Immature natural killer cell (primary cell): ENCODE measurements around the gene CISTR. TPM values are rescaled to one million over a fixed set of nuclear protein-coding genes. Genes with fewer than 3 reads are reported as not detected.
"Not testable (repeated sequence)": the region's sequence is repeated elsewhere in the genome, so short reads cannot be mapped to it uniquely, and the experiment has no call there.

ENCODE experiments used
- DNase-seq, 3 donors: peaks; one replicate each; pipeline ENCODE4 v3.0.0; 2022; ENCODE audit warnings: mixed read lengths in 1 of 3
- H3K27ac Mint-ChIP-seq, 6 donors: one replicate each; pipeline ENCODE4 v1.8.0; 2020; ENCODE audit warnings: mixed read lengths in 6 of 6, mild to moderate bottlenecking in 5 of 6, inconsistent platforms in 4 of 6, moderate library complexity in 3 of 6
- H3K27me3 Mint-ChIP-seq, 3 donors: one replicate each; pipeline ENCODE4 v1.8.0; 2020 to 2021; ENCODE audit warnings: low read depth in 3 of 3, mild to moderate bottlenecking in 3 of 3, mixed read lengths in 3 of 3, moderate library complexity in 3 of 3, inconsistent platforms in 1 of 3
- H3K36me3 Mint-ChIP-seq, 3 donors: one replicate each; pipeline ENCODE4 v1.8.0; 2020; ENCODE audit warnings: mixed read lengths in 3 of 3, inconsistent platforms in 2 of 3, mild to moderate bottlenecking in 2 of 3
- H3K4me1 Mint-ChIP-seq, 2 donors: one replicate each; pipeline ENCODE4 v1.8.0; 2020; ENCODE audit warnings: inconsistent platforms in 2 of 2, mild to moderate bottlenecking in 2 of 2, mixed read lengths in 2 of 2, moderate library complexity in 1 of 2
- H3K4me3 Mint-ChIP-seq, 5 donors: one replicate each; pipeline ENCODE4 v1.8.0; 2020; ENCODE audit warnings: mild to moderate bottlenecking in 5 of 5, mixed read lengths in 5 of 5, inconsistent platforms in 3 of 5, moderate library complexity in 3 of 5
- H3K9me3 Mint-ChIP-seq, 6 donors: one replicate each; pipeline ENCODE4 v1.8.0; 2020; ENCODE audit warnings: mild to moderate bottlenecking in 6 of 6, mixed read lengths in 6 of 6, inconsistent platforms in 4 of 6, moderate library complexity in 3 of 6
- polyA plus RNA-seq, 3 donors: library from polyadenylated mRNA; unstranded; fragments of 300-500 nt; fragmentation: Illumina TruSeq; gene quantifications; one replicate each; pipeline ENCODE4 v1.2.3, GENCODE V29; 2021

Gene CISTR
- polyA plus RNA-seq, 3 donors from 2014 or later, result not detected

DNA sequence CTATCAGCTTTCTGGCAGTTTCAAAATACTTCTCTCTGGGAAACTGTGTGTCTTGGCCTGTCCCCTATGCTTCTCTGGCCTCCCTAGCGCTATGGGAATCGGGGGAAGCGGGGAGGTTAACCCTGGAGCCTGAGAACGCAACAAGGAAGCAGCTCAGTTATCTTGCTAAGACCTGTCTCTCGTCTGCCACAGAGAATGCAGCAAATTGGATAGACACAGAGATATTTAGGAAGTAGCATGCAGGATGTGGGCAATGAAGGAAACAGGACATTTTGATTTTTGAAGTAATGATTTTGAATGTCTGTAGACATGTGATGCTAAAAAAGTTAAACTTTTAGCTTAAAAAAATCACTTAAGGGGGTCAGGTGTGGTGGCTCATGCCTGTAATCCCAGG is 18.0 kb downstream of the CISTR start:
- H3K27ac Mint-ChIP-seq, result no peak overlapping the region
- H3K4me1 Mint-ChIP-seq, result peaks cover 8 to 11% of the 10 kb centered on the region in 2 donors
- DNase-seq, result no peak
- H3K4me3 Mint-ChIP-seq, result no peak overlapping the region
- no peaks in the 10 kb centered on the region for H3K9me3 Mint-ChIP-seq
- H3K27me3 Mint-ChIP-seq, result peaks cover 16 to 31% (median 25%) of the 10 kb centered on the region in 3 donors
- peaks cover 0 to 4% (median 0%) of the 10 kb centered on the region in 3 donors for H3K36me3 Mint-ChIP-seq

DNA sequence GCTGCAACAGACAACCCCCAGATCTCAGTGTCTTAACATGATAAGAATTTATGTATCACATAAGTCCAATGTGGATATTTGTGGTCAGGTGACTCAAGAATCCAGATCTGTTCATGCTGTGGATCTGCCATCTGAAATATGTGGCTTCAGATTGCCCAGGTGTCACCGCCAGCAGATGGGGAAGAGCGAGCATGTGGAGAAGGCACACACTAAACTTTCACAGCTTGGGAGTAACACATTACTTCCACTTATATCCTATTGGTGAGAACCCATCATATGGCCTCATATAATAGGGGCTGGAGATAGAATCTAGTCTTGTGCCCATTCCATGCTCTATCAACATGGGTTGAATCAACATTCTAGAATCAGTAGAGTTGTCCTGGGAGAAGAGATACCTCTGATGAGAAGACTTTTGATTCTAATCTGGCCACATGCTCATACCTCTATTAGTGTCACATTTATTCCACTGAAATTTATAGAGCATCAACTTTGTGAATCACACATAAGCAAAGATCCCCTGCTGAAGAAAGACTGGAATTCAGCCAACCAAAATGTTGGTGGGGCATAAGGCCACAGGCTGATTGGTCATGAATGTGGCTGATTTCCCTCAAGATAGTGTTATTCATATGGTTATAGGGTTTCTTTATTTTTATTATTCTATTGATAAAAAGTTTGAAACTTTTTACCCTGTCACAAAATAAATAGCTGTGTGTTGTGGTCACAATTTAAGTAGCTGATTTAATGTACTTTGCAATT is 18.6 kb downstream of the CISTR start:
- no peak overlapping the region for H3K4me3 Mint-ChIP-seq
- peaks cover 0 to 4% (median 0%) of the 10 kb centered on the region in 3 donors for H3K36me3 Mint-ChIP-seq
- peaks cover 15 to 29% (median 24%) of the 10 kb centered on the region in 3 donors for H3K27me3 Mint-ChIP-seq
- peaks cover 5% of the 10 kb centered on the region in 2 donors for H3K4me1 Mint-ChIP-seq
- no peak for DNase-seq
- no peaks in the 10 kb centered on the region for H3K9me3 Mint-ChIP-seq
- H3K27ac Mint-ChIP-seq, result no peak overlapping the region

DNA sequence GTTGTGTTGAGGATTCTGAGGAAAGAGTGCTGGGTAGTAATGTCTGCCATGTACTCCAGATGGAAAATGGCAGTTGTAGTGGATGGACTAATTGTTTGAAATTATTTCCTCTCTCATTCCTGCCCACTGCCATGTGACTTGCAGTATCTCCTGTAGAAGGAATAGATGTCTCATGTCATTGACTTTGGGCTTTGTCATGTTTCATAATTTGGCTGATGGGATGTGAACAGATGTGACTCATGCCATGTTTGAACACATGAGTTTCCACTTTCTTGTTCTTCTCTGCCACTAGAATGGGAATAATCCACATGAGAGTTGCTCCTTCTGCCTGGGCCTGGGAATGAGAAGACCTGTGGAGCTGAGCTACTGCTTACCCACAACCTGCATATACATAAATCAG is 22.1 kb downstream of the CISTR start:
- Mint-ChIP-seq H3K27ac (no peak overlapping the region), H3K27me3 (peaks cover 4 to 14% (median 8%) of the 10 kb centered on the region in 3 donors), H3K36me3 (peaks cover under 1 to 7% (median 1%) of the 10 kb centered on the region in 3 donors), H3K4me3 (no peak overlapping the region), H3K4me1 (peaks cover 27 to 34% of the 10 kb centered on the region in 2 donors), H3K9me3 (no peaks in the 10 kb centered on the region)
- no peak for DNase-seq

DNA sequence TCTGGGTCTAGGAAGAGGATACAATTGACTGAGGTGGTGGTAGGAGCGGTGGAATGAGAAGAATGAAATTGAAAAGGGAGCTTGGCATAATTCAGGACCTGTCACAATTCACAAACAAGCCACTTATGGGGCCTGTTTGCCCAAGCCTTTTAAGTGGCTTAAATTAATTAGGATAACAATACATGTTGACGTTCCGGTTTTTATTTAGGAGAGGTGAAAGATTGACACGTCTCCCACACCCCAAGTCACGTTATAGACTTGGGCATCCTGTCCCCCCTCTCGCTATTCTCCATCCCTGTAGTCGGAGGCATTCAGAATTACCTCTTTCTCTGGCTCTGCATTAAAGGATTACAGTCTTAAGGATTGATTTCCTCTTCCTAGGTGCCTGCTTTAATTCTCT is 23.6 kb downstream of the CISTR start:
- Mint-ChIP-seq H3K27ac (peak overlapping the region; percentile 76 to 96 (median 94)), H3K27me3 (peaks cover 4 to 10% (median 4%) of the 10 kb centered on the region in 3 donors), H3K36me3 (peaks cover 6 to 19% (median 7%) of the 10 kb centered on the region in 3 donors), H3K9me3 (no peaks in the 10 kb centered on the region), H3K4me3 (peak overlapping the region; percentile 92 to 99 (median 94)), H3K4me1 (peaks cover 27 to 34% of the 10 kb centered on the region in 2 donors)
- no peak for DNase-seq

DNA sequence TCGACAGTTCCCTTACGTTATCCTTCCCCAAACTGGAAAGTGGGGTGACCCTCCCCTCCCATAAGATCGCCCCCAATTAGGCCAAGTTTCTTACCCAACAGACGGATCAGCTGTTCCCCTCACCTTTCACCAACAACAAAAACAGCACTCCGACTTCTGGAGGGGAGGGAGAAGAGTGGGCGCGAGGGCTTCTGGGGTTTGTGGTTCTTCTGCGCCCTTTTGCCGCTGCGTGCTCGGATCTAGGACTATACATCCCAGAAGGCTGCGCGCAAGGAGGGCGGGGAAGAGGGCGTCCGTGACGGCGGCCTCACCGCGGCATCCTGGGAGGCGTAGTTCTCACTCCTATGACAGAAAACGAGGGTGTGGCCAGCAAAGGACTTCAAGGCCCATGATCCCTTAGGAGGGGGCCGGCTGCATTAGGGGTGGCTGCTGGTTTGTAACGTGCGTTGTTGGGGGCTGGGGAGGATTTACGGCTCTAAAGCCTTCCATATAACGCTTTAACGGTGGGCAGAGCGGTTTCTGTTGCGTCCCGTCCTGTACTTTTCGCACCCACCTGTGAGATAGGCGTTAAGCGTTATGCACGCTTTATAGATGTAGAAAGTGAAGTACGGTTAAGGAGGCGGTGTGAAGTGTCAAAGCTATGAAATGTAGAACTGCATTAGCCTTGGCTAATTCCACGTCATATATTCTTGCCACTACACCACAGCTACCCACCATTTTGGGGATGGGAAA is 24.3 kb downstream of the CISTR start, which contains the start of gene CALCOCO1:
Gene CALCOCO1 (minus strand): TSS at position 143 of the 732 bp plus-strand sequence. CDS start 2,210 bp downstream, outside the sequence.
- peaks cover 6 to 27% (median 11%) of the 10 kb centered on the region in 3 donors for H3K36me3 Mint-ChIP-seq
- H3K9me3 Mint-ChIP-seq, result no peaks in the 10 kb centered on the region
- H3K4me3 Mint-ChIP-seq, result peak within 1 kb of the TSS; percentile 92 to 99 (median 94)
- H3K27me3 Mint-ChIP-seq, result peaks cover 1 to 8% (median 4%) of the 10 kb centered on the region in 3 donors
- peaks cover 27 to 34% of the 10 kb centered on the region in 2 donors for H3K4me1 Mint-ChIP-seq
- H3K27ac Mint-ChIP-seq, result peak within 1 kb of the TSS; percentile 76 to 96 (median 94)
- peak; percentile 94 to 95 (median 95) for DNase-seq

DNA sequence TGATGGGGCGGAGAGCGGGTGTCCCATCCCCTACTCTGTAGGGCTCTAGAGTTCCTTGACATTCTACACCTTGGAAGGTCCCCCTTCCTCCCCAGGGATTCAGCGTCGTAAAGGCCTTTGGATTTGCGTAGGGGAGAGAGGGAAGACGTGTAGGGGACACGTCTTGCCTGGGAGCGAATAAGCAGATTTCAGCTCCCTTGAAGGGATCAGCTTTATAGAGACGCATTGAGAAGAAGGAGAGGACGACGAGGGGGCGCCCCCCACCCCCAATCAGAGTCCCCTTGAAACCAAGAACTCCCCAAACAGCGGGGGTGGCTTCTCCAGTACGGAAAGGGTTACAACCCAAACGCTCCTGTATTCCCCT is 24.9 kb downstream of the CISTR start:
- peak overlapping the region; percentile 92 to 99 (median 94) for H3K4me3 Mint-ChIP-seq
- H3K27me3 Mint-ChIP-seq, result peaks cover 1 to 8% (median 2%) of the 10 kb centered on the region in 3 donors
- H3K27ac Mint-ChIP-seq, result peak overlapping the region; percentile 76 to 96 (median 94)
- DNase-seq, result peak in 1 of 3 donors; percentile 19
- H3K9me3 Mint-ChIP-seq, result no peaks in the 10 kb centered on the region
- H3K36me3 Mint-ChIP-seq, result peaks cover 6 to 28% (median 12%) of the 10 kb centered on the region in 3 donors
- H3K4me1 Mint-ChIP-seq, result peaks cover 27 to 34% of the 10 kb centered on the region in 2 donors

DNA sequence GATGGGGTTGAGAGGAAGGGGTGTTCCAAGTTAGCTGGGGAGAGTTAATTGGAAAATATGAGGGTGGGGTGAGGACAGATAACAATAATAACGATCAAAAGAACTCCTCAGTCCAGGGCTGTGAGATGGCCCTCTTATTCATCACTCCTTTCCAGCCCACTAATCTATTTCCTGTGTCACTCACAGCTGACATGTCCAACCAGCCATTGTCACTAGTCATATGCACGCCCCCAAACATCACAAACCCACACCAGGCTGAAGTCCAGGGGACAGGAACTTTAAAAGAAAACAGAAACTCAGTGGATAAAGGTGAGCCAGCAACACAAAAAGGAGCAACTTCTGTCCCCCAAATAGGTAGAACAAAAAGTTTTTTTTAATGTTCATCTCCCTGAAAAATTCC is 25.4 kb downstream of the CISTR start:
- Mint-ChIP-seq H3K27me3 (peaks cover 1 to 8% (median 2%) of the 10 kb centered on the region in 3 donors), H3K4me1 (peaks cover 27 to 34% of the 10 kb centered on the region in 2 donors), H3K4me3 (peak overlapping the region; percentile 92 to 99 (median 94)), H3K27ac (peak overlapping the region; percentile 48 to 96 (median 92)), H3K36me3 (peaks cover 6 to 33% (median 12%) of the 10 kb centered on the region in 3 donors), H3K9me3 (no peaks in the 10 kb centered on the region)
- DNase-seq, result peak; percentile 24 to 42 (median 29)

DNA sequence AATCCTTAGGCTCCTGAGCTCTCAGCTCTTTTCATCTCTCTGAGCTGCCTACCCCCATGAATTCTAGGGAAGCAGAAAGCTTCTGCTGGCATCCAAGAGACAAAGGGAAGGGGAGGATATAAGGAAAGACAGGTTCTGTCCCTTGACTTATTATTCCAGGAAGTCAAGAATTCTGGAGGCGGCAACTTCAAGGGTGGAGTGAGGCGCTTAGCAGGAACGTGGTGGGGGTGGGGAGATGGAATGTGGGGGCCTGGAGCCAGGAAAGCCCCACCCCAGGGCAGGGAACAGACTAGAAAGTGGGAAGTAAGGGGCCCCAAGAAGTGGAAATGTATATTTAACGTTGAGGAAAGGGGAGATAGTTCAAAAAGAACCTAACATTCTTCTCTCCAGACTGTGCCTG is 26.0 kb downstream of the CISTR start:
- no peak for DNase-seq
- Mint-ChIP-seq H3K4me1 (peaks cover 28 to 34% of the 10 kb centered on the region in 2 donors), H3K9me3 (no peaks in the 10 kb centered on the region), H3K27ac (peak overlapping the region in 4 of 6 donors; percentile 72 to 95 (median 92)), H3K4me3 (peak overlapping the region; percentile 92 to 99 (median 94)), H3K27me3 (peaks cover 1 to 5% (median 2%) of the 10 kb centered on the region in 3 donors), H3K36me3 (peaks cover 11 to 38% (median 12%) of the 10 kb centered on the region in 3 donors)

DNA sequence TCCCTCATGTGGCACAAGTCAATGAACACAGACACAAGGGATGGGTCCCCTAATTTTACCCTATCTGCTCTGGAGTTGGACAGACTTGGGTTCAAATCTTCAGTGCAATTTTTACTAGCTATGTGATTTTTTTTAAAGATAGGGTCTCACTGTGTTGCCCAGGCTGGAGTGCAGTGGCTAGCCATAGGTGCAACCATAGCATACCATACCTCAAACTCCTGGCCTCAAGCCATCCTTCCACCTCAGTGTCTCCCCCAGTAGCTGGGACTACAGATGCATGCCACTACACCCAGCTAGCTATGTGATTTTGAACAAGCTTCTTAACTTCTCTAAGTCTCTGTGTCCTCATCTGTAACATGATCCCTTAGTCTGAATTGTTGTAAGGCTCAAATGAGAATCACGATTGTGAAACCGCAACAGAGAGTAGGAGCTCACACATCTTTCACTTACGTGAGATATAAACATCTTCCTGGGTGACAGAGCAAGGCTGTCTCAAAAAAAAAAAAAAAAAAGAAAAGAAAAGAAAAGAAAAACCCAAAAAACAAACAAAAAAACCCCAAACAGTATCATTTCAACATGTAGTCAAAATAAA is 29.2 kb downstream of the CISTR start:
- peaks cover 26 to 55% (median 27%) of the 10 kb centered on the region in 3 donors for H3K36me3 Mint-ChIP-seq
- H3K4me3 Mint-ChIP-seq, result no peak overlapping the region
- H3K27ac Mint-ChIP-seq, result no peak overlapping the region
- DNase-seq, result no peak
- peaks cover 23 to 27% of the 10 kb centered on the region in 2 donors for H3K4me1 Mint-ChIP-seq
- peaks cover 0 to 1% (median 1%) of the 10 kb centered on the region in 3 donors for H3K27me3 Mint-ChIP-seq
- H3K9me3 Mint-ChIP-seq, result no peaks in the 10 kb centered on the region

DNA sequence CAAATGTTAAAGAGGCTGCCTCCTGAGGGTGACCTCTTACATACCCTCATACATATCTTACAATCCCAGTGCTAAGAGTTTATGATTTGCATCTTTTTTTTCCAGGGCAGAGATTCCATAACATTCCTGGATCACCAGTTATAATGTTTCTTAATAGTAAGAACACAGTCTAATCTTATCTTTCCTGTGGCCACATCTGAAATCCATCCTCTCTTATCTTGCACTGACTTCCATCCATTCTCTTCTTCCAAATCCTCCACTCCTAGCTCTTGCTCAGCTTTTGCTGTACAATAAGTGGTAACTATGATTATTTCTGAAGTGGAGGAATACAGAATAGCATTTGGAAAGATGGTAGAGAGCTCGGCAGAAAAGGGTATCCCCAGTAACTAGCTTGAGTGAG is 30.8 kb downstream of the CISTR start:
- H3K9me3 Mint-ChIP-seq, result no peaks in the 10 kb centered on the region
- peaks cover 40 to 69% (median 40%) of the 10 kb centered on the region in 3 donors for H3K36me3 Mint-ChIP-seq
- DNase-seq, result no peak
- no peak overlapping the region for H3K27ac Mint-ChIP-seq
- H3K4me3 Mint-ChIP-seq, result no peak overlapping the region
- H3K4me1 Mint-ChIP-seq, result peaks cover 9 to 11% of the 10 kb centered on the region in 2 donors
- H3K27me3 Mint-ChIP-seq, result peaks cover 0 to 1% (median 1%) of the 10 kb centered on the region in 3 donors

DNA sequence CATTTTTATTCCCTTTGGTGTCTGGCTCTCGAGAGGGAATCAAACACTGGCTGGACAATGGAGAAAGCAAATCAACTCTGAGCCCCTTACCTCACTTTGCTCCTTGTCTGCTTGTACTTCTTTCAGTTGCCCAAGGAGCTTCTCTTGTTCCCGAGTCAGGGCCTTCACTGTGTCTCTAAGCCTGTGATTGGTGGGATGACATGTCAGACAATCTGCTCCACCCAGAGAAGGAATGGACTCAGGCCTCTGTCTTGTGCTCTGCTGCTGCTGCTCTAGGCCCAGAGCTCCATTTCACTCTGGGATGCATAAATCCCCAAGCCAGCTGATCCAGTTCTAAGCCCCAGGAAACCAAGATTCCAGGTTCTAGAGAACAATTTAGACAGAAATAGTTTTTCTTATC is 32.1 kb downstream of the CISTR start:
- Mint-ChIP-seq H3K27ac (no peak overlapping the region), H3K27me3 (peaks cover 0 to 1% (median 0%) of the 10 kb centered on the region in 3 donors), H3K4me3 (no peak overlapping the region), H3K9me3 (no peaks in the 10 kb centered on the region), H3K36me3 (peaks cover 40 to 71% (median 41%) of the 10 kb centered on the region in 3 donors), H3K4me1 (peaks cover 0 to 1% of the 10 kb centered on the region in 2 donors)
- DNase-seq, result no peak

DNA sequence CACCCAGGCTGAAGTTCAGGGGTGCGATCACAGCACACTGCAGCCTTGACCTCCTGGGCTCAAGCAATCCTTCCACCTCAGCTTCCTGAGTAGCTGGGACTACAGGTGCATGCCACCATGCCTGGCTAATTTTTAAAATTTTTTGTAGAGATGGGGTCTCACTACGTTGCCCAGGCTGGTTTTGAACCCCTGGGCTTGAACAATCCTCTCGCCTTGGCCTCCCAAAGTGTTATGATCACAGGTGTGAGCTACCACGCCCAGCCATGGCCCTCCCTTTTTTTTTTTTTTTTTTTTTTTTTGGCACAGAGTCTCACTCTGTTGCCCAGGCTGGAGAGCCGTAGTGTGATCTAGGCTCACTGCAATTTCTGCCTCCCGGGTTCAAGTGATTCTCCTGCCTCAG is 33.2 kb downstream of the CISTR start:
- not testable (repeated sequence) for H3K4me1 Mint-ChIP-seq, H3K27me3 Mint-ChIP-seq, DNase-seq, H3K27ac Mint-ChIP-seq, H3K9me3 Mint-ChIP-seq, H3K4me3 Mint-ChIP-seq
- peaks cover 37 to 71% (median 38%) of the 10 kb centered on the region in 3 donors for H3K36me3 Mint-ChIP-seq

DNA sequence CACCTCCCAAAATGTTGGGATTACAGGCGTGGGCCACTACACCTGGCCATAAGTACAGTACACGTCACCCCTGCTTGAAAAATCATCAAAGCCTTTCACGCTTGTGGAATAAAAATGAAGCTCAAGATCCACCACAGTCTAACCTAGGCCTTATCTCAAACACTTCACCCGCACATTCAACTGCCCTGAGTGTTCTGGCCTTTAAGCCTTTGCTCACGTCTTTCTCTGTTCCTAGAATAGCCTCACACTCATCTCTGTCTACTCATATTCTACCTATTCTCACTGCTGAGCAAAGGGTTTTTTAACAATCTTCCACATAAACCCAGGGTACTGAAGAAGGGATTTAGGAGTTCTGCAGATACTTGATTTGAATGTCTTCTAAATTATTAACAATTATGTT is 34.5 kb downstream of the CISTR start:
- peak overlapping the region in 1 of 6 donors; percentile 74 for H3K27ac Mint-ChIP-seq
- DNase-seq, result no peak
- peaks cover 0 to 1% of the 10 kb centered on the region in 2 donors for H3K4me1 Mint-ChIP-seq
- H3K9me3 Mint-ChIP-seq, result no peaks in the 10 kb centered on the region
- H3K36me3 Mint-ChIP-seq, result peaks cover 38 to 69% (median 42%) of the 10 kb centered on the region in 3 donors
- H3K27me3 Mint-ChIP-seq, result peaks cover under 1 to 2% (median 1%) of the 10 kb centered on the region in 3 donors
- H3K4me3 Mint-ChIP-seq, result no peak overlapping the region
